NB4 (cell line): ENCODE measurements around the gene CNNM2.

ENCODE experiments used
- MYC ChIP-seq: IDR thresholded peaks from 2 replicates; pipeline ENCODE4 v1.6.1; 2011; ENCODE audit warnings: low read depth, low read length
- POLR2A ChIP-seq: IDR thresholded peaks from 2 replicates; pipeline ENCODE4 v1.6.1; 2011; ENCODE audit warnings: mild to moderate bottlenecking; ENCODE audit not compliant: insufficient read length; ENCODE audit errors: extremely low read depth
- TF ChIP-seq, protein P1 (sequence below): IDR thresholded peaks from one replicate; pipeline ENCODE4 v1.5.1; 2012; ENCODE audit warnings: low read depth, low read length
- TF ChIP-seq, protein P2 (sequence below): IDR thresholded peaks from 2 replicates; pipeline ENCODE4 v1.6.1; 2011; ENCODE audit warnings: low read depth, low read length

DNA sequence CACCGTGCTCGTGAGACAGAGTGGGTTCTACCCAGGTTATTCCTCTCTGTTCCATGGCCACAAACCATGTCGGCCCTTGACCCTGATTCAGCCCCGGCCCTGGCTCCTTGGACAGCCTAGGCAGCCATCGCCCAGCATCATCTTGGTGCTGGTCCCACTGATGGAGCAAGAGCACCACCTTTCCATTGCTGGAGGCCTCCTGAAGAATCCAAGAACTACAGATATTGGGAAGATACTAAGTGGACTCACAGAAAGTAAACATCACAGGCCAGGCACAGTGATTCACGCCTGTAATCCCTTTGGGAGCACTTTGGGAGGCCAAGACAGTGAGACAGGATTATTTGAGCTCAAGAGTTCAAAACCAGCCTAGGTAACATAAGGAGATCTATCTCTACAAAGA, 149.9 kb downstream of the CNNM2 start:
- TF ChIP-seq, protein P1, sequence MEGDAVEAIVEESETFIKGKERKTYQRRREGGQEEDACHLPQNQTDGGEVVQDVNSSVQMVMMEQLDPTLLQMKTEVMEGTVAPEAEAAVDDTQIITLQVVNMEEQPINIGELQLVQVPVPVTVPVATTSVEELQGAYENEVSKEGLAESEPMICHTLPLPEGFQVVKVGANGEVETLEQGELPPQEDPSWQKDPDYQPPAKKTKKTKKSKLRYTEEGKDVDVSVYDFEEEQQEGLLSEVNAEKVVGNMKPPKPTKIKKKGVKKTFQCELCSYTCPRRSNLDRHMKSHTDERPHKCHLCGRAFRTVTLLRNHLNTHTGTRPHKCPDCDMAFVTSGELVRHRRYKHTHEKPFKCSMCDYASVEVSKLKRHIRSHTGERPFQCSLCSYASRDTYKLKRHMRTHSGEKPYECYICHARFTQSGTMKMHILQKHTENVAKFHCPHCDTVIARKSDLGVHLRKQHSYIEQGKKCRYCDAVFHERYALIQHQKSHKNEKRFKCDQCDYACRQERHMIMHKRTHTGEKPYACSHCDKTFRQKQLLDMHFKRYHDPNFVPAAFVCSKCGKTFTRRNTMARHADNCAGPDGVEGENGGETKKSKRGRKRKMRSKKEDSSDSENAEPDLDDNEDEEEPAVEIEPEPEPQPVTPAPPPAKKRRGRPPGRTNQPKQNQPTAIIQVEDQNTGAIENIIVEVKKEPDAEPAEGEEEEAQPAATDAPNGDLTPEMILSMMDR = no peak
- no peak for TF ChIP-seq POLR2A
- TF ChIP-seq, protein P2, sequence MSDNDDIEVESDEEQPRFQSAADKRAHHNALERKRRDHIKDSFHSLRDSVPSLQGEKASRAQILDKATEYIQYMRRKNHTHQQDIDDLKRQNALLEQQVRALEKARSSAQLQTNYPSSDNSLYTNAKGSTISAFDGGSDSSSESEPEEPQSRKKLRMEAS = no peak
- no peak for TF ChIP-seq MYC
